Brain microvascular endothelial cell (primary cell): ENCODE data around the gene IGFLR1.

Experiments
- DNase-seq: peaks from one replicate; pipeline ENCODE4 v3.0.0-alpha.2; 2020
- H3K27ac ChIP-seq: fragments of 250-450 bp; sonication (Bioruptor Pico); 2 replicates; pipeline ENCODE4 v1.5.1; 2020; ENCODE audit warnings: mild to moderate bottlenecking, moderate library complexity
- H3K27me3 ChIP-seq: fragments of 250-450 bp; sonication (Bioruptor Pico); replicated peaks from 2 replicates; pipeline ENCODE4 v1.5.1; 2020; ENCODE audit warnings: mild to moderate bottlenecking
- H3K36me3 ChIP-seq: fragments of 250-450 bp; sonication (Bioruptor Pico); replicated peaks from 2 replicates; pipeline ENCODE4 v1.5.1; 2020; ENCODE audit warnings: mild to moderate bottlenecking
- H3K4me3 ChIP-seq: 2 replicates; pipeline ENCODE4 v1.5.1; 2011; ENCODE audit warnings: low read depth, mild to moderate bottlenecking, control low read depth, low read length, moderate library complexity
- CTCF ChIP-seq: IDR thresholded peaks from 2 replicates; pipeline ENCODE4 v1.5.1; 2011; ENCODE audit warnings: low read depth, mild to moderate bottlenecking, moderate library complexity, low read length, control low read depth, inconsistent platforms; ENCODE audit errors: missing control alignments
- in situ Hi-C: cut with HindIII; loops from 2 replicates; pipeline ENCODE4 v1.10.0; 2017; ENCODE audit warnings: low sequenced_read_pairs, low pct_ligation_motif_present

The IGFLR1 gene

GRCh38 chr19:35754370-35755130 is 12.3 kb upstream of the IGFLR1 start:
- in situ Hi-C loops, result no loop called here
- no peak for DNase-seq
- H3K4me3 ChIP-seq, result no peak overlapping the region
- H3K27me3 ChIP-seq, result no peaks in the 10 kb centered on the region
- no peak overlapping the region for H3K27ac ChIP-seq
- peaks cover 21% of the 10 kb centered on the region for H3K36me3 ChIP-seq
- TF ChIP-seq CTCF, result no peak

DNA sequence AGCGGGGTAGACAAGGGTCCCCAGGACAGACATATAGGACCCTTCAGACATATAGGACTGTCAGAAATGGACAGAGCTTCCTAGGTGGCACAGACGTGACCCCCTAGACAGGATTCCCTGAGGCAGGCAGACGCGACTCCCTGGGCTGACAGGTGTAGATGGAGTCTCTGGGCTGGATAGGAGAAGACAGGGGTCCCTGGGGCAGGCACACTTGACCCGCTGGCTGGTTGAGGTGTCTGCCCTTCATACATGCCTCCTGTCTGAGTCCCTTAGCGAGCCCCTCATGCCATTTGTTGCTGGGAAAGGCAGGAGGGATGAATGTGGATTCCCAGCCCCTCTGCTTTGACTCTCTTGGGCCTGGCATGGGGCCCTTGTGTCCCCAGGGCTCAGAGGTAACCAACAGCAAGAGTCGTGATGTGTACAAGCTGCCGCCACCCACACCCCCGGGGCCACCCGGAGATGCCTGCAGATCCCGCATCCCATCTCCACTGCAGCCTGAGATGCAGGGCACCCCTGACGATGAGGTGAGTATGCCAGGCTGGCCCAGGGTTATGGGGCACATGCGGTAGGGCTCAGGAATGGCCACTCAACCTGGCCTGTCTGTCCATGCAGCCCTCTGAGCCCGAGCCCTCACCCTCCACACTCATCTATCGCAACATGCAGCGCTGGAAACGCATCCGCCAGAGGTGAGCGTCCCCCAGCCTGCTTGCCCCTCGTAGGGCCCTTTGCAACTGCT is 11.6 kb upstream of the IGFLR1 start:
- TF ChIP-seq CTCF, result no peak
- Histone ChIP-seq H3K27ac (no peak overlapping the region), H3K36me3 (peaks cover 21% of the 10 kb centered on the region), H3K27me3 (no peaks in the 10 kb centered on the region), H3K4me3 (no peak overlapping the region)
- DNase-seq, result no peak
- in situ Hi-C loops, result no loop called here

GRCh38 chr19:35752746-35753350 is 10.6 kb upstream of the IGFLR1 start:
- in situ Hi-C loops, result no loop called here
- no peak for DNase-seq
- Histone ChIP-seq H3K4me3 (no peak overlapping the region), H3K36me3 (peaks cover 21% of the 10 kb centered on the region), H3K27ac (no peak overlapping the region), H3K27me3 (no peaks in the 10 kb centered on the region)
- no peak for TF ChIP-seq CTCF

GRCh38 chr19:35751839-35752745 is 9.8 kb upstream of the IGFLR1 start:
- in situ Hi-C loops, result no loop called here
- H3K4me3 ChIP-seq, result no peak overlapping the region
- H3K36me3 ChIP-seq, result peaks cover 21% of the 10 kb centered on the region
- TF ChIP-seq CTCF, result no peak
- no peak overlapping the region for H3K27ac ChIP-seq
- no peak for DNase-seq
- H3K27me3 ChIP-seq, result no peaks in the 10 kb centered on the region

- H3K27ac ChIP-seq, result no peak overlapping the region
- H3K27me3 ChIP-seq, result no peaks in the 10 kb centered on the region
- H3K36me3 ChIP-seq, result peaks cover 21% of the 10 kb centered on the region
- in situ Hi-C loops, result no loop called here
- TF ChIP-seq CTCF, result no peak
- no peak for DNase-seq
- H3K4me3 ChIP-seq, result no peak overlapping the region
Observed at GRCh38 chr19:35750167-35750566, 7.9 kb upstream of the IGFLR1 start.
